Islet of Langerhans (tissue), 1 donor: Measurements from ENCODE around the gene RBM19.

Source experiments
- FAIRE-seq: peaks from one replicate; lab custom pipeline; 2011; peaks lifted over from hg19 to GRCh38; lab: Jason Lieb, UNC

RBM19 gene

DNA sequence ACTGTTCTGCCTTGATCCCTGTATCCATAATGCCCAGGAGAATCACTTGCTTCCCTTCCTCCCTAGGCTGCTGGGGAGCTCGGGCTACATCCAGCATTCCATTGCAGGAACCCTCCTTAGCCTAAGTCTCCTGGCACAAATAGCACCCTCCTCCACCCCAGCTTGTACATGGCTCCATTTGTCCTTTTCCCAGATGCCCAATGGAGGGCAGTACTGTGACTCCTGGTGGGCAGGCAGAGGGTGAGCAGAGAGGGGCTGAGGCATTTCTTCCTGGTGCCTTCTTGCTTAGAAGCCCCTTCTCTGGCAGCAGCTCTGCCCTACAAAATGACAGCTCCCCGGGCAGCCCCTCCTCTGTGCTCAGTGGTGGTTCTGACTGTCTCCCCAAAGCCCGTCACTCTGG is 86.5 kb downstream of the RBM19 start:
- no peak for FAIRE-seq

DNA sequence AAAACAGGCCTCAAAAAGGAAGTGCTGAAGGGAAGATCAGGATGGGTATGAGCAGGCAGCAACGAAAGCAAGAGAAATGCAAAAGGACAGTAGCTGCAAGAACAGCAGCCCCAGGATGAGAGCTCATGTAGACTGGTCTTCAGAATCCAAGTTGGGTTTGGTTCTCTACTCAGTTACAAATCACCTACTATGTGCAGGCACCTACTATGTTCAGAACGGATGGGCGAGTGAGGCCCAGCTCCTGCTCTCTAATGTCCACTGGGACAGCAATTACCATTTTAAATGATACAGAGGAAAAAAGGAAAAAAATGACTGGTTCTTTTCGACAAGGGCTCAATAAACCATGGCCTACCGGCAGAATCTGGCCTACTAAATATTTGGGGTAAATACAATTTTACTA is 88.5 kb downstream of the RBM19 start:
- no peak for FAIRE-seq

- FAIRE-seq = no peak
Measured at GRCh38 chr12:113876160-113876559, 90.0 kb downstream of the RBM19 start.

GRCh38 chr12:113875691-113876090 is 90.4 kb downstream of the RBM19 start:
- FAIRE-seq = no peak

GRCh38 chr12:113874999-113875561 is 91.0 kb downstream of the RBM19 start:
- no peak for FAIRE-seq

- FAIRE-seq = no peak
Measured at GRCh38 chr12:113874326-113874725, 91.8 kb downstream of the RBM19 start.

- no peak for FAIRE-seq
Measured at GRCh38 chr12:113873740-113874139, 92.4 kb downstream of the RBM19 start.

GRCh38 chr12:113870890-113871289 is 95.2 kb downstream of the RBM19 start:
- no peak for FAIRE-seq

DNA sequence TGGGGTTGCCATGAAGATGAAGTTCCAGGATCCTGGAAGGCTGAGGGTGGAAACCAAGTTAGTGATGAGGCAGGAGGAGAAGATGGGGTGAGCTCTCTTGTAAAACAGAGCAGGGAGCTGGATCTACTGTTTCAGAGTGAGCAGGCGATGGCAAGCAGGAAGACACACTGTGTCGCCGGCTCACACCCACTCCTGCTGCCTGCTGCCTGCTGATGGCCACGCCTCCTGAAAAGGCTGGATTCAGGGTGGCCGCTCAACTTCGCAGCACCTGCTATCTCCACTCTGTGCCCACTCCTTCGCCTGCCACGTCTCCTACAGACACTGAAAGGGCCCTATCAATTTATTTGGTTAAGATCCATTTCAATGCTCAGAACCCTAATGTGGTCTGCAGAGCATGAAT is 96.1 kb downstream of the RBM19 start:
- FAIRE-seq = no peak

DNA sequence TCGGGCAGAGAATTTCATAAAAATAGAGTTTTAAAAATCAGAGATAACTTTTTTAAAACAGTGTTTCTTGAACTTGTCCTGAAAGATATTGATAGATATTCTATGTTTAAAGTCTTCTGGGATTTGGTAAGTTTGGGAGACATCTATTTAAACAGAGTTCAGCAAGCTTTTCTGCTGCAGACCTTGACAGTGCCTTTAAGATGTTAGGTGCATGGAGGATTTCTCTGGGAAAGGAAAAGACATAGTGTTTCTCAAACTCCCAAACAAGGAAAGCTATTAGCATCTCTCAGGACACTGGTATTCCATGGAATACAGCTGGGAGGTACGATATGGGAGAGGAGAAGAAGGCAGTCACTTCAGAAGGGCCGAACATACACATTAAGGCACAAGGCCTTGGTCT is 97.8 kb downstream of the RBM19 start:
- no peak for FAIRE-seq

DNA sequence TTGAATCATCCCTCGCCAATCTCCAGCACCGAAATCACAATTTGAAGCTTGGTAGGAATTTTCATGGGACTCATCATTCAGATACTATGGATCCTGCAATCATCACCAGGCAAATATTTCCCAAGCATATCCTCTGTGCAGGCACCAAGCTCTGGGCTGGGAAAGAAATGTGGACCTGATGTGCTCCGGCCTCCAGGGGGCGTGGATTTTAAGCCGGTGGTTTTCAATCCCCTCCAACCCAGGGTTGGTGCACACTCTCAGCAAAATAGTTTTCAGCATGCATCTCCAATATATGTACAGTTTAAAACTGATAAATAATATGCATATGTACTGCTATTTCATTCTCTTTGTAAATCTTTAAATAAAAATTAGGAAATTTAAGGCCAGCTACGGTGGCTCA is 98.9 kb downstream of the RBM19 start:
- FAIRE-seq = no peak

DNA sequence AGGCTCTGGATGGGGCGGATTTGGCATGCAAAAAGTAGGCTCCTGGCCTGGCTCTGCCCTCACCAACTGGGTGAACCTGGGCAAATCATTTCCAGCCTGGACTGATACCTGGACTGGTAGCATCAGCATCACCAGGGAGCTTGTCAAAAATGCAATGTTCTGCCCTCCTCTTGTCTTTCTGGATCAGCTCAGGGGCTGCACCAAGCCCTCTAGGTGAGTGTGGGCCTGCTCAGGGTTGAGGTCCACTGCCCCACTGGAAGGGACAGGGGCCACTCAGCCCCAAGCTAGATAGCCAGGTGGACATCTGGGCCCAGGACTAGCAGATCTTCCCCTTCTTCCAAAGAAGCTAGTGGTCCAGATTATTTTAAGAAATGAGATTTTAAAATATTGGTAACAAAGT is 99.6 kb downstream of the RBM19 start:
- no peak for FAIRE-seq

GRCh38 chr12:113863455-113863845 is 102.7 kb downstream of the RBM19 start:
- no peak for FAIRE-seq

DNA sequence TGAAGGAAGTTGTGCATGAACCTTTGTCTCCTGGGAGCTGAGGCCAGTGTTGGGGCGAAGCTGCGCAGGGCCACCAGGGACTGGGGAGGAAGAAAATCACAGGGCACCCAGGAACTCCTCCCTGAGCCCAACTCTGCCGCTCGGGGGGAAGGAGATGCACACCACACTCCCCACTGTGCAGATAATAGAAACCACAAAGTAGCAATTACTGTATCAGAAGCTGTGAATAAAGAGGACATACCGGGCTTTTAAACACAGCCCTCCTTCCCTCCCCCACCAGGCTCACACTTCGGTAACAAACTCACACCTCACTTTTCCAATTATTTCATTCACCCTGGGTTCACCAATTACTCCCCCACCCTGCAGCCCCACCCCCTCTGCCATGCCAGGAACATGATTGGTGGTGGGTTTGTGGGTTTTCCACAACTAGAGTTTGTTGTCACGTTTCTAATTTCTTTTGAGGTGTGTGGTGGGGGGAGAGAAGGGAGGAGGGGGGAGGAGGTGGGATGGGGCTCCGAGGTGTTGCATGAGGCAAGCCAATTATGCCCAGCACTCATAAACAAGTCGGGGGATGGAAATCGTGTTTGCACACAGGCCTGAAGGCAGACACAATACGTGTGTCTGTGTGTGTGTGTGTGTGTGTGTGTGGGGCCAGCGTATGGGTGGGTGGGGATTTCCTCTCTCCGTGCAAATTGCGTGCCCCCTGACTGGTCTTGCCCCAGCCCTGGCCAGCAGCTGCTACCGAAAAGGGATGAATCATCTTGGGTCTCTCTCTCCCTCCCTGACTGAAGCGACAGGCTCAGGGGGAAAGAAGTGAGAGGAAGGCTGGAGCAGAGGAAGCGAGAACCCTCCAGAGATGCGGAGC is 103.3 kb downstream of the RBM19 start:
- no peak for FAIRE-seq

- no peak for FAIRE-seq
Measured at GRCh38 chr12:113861708-113862312, 104.3 kb downstream of the RBM19 start.

GRCh38 chr12:113860950-113861349 is 105.2 kb downstream of the RBM19 start:
- no peak for FAIRE-seq

DNA sequence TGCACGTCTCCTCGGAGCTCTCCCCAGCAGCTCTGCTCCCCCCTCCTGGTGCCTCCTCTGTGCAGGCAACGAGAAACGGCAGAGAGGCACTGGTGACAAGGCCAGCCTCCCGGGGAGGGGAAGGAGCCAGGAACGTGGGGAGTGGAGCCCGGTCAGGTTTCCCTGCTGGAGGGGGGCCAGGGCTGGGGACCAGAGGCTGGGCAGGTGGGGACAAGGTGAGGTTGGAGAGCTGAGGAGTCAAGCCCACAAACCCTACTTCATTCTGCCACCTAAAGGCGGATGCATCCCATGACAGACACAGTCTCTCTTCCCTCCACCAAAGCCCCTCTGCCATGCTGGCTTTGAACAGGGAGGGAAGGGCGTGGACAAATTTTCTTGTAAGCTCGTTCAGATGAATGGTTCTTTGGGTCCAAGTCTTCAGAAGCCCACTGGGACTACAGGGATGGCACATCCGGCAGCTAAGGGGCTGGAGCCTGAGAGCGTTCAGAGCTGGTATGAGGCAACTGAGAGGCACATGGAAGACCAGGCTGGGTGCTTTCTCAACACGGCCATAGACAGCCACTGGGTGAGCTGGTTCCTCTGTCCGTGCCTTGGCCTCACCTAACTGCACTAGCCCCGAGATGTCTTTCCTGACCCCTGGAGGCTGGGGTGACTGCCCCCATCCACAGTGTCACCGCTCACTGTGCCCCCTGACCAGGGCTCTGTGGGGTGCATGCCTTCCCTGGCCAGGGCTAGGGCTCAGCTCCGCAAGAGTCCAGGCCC is 105.9 kb downstream of the RBM19 start:
- no peak for FAIRE-seq

DNA sequence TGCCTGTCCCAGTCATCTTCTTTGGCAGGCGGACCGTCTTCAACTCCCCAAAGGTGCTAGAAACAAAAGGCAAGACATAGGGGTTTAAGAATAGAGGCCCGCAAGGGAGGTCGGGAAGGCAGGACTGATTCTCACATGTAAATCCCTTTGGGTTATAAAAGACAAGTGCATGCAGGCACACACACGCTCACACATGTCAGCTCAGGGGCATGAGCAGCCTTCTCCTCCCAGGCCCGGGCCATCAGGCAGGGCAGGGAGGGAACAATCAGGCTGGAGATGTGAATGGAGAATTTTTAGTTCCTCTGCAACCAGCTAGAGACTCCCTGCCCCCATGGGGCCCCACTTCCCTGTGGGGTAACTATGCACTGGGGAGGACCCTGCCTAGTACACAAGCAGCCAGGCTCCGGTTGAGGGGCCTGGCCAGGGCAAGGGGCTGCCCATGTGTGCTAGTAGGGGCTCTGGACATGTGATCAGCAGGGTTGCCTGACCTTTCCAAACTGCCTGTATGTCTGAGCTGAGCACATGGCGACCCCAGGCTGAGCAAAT is 107.2 kb downstream of the RBM19 start:
- FAIRE-seq = no peak

- FAIRE-seq = no peak
Measured at GRCh38 chr12:113857371-113857770, 108.8 kb downstream of the RBM19 start.

DNA sequence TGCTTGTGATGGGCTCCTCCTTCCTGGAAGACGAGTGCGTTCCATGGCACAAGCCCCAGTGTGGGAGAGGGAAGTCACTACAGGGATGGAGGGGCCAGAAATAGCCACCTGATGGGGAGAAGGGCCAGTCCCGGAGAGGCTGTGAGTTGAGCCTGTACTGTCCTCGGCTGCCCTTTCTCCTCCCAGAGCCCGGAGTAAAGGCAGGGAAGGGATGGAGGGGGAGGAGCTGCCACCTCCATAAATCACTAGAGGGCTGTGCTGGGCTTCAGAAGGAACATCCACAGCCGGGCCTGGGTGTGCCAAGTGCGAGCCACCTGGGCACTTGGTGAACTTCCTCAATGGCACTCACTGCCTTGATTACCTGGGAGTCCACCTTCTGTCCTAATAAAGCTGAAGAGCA is 110.1 kb downstream of the RBM19 start:
- FAIRE-seq = no peak

DNA sequence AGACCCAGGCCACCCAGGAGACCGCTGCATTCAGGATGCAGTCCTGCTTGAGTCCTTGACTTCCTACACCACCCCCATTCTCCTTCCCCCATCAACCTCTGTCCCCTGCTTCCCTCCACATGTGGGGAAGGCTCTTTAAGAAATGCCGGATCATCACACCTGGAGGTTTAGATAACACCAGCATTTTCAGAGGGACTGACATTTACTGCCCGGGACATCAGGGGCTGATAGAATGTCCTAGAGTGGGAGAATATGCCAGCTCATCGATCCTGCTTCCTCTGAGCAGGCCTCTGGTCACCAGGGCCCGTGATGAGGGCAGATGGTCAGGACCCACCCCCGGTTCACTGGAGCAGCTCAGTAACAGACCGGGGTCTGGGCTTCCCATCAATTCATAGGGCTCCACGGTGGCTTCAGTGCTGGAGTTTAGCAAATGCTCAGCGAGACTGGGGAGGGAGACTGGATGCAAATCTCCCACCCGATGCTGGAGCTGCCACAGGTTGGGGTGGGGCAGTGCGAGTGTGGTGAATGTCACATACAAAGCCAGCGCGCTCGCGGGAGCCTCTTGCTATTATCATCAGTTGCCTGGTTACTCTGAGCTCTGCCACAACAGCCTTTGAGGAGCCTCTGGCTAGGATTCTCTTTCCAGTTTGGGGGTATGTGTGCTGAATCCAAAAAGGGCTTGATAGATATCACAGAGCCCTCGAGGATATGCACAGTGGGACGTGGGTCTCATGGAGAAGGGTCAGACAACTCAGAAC is 111.6 kb downstream of the RBM19 start:
- no peak for FAIRE-seq

DNA sequence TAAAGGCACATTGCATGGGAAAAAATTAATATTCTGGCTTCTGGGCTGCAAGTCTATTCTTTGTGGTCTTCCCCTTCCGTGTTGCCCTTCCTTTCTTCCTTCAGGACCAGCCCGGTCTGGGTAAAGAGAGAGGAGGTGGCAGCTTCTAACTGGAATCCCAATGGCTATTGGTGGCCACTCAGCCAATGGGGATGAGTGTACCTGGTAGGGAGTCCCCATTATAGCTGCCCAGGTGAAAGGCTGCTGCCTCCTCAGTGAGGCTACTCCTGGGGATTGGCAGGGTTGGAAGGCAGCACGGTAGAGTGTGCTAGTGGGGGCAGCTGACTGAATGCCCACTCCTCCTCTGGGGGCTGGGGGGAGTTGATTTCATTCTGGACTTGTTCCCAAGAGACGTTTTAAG is 112.6 kb downstream of the RBM19 start:
- peak; percentile 55 for FAIRE-seq
